Measurements from ENCODE around the gene KARS1. TPM values are rescaled to one million over a fixed set of nuclear protein-coding genes. Genes with fewer than 3 reads are reported as not detected.

Gene KARS1
- polyA plus RNA-seq, 1 donor from 2014 or later: 151 TPM

DNA sequence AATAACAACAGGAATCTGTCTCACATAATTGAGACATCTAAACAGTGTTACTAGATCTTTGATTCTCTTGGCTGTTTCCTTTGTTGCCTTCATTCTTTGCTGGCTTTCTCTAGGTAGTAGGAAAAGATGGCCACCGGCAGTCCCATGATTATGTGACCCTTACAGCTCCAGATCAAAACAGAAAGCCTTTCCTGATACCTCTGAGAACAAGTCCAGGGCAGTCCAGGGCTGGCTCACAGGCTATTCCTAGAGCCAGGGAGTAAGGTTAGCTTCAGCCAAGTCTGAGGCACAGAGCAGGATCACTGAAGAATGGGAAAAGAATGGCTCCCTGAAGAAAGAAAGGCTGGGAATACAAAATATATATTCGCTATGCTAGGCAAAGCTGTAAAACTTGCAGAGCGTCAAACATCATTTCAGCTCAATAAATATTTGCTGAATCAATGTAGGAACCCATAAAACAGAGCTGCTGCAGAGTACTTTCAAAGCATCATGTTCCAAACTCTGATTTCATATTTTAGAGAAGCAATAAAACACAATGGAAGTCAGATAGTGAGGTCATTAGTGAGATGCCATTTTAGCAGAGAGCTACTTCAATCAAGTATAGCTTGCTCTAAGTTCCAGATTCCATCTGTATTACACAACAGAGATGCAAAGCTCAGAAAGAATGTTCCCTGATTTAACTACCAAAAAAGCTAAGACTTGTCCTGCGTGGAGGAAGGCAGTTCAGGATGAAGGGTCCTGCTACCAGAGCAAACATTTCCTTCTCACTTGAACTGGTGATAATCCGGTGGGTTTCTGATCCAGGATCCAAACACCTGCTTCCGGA lies 47.8 kb downstream of the KARS1 start:
- Histone ChIP-seq H3K36me3 (ENCODE audit: insufficient read depth, low read length) (peaks cover 17% of the 10 kb centered on the region), H3K9me2 (ENCODE audit: insufficient read depth, low read length) (no peaks in the 10 kb centered on the region)

DNA sequence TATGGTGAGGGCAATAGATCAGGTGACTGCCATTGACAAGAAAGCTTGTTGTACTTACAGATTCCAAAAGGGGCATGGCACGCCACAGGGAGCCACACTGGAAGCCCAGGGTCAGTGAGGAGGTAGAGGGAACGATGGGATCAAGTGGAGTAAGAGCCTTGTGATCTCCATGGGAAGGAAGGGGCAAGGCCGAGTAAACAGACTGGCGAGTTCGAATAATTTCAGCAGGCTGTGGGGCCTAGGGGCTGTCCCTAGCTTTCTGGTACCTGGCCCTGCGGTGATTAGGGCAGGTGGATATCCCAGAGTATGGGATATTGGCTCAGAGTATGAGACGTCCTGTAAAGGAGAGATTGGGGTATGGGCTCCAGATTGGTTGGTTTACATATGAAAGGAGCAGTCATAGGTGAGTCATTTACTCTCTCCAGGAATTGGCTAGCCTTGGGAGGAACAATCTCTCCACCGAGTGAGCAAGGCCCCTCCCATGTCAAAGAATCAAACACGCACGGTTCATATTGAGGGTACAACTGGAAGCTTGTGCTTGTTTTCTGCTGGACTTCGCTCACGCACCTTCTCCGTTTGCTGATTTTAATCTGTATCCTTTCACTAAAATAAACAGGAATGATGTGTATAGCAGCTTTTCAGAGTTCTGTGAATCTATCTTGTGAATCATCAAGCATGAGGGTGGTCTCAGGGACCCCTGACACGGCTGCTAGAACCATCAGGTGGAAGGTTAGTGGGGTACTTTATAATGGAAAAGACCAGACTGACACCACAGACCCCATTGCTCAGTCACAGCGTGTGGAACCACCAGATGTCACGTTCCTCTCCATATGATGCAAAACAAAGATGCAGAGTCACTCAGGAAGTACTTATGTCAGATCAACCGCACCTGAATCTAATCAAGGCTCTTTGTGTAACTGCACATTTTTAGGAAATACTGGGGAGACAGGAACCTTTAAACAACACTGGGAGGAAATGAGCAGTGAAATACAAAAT lies 53.3 kb downstream of the KARS1 start:
- H3K27ac ChIP-seq (ENCODE audit: low read length): no peak overlapping the region
- H3K36me3 ChIP-seq (ENCODE audit: insufficient read depth, low read length): no peaks in the 10 kb centered on the region
- H3K9me2 ChIP-seq (ENCODE audit: insufficient read depth, low read length): no peaks in the 10 kb centered on the region
- no peak overlapping the region for H2AFZ ChIP-seq (ENCODE audit: low read depth, low read length)
- no peaks in the 10 kb centered on the region for H4K20me1 ChIP-seq (ENCODE audit: insufficient read depth)
- no peaks in the 10 kb centered on the region for H3K79me2 ChIP-seq (replicated peaks; ENCODE audit: insufficient read depth, low read length)
- H3K9me3 ChIP-seq (ENCODE audit: low read length): no peaks in the 10 kb centered on the region
- H3F3A ChIP-seq (ENCODE audit: insufficient read depth, low read length, poor library complexity, severe bottlenecking): no peaks in the 10 kb centered on the region
- no peaks in the 10 kb centered on the region for H3K27me3 ChIP-seq (ENCODE audit: insufficient read depth, low read depth, low read length)
- no peak overlapping the region for H3K4me2 ChIP-seq (ENCODE audit: low read length)
- no peak overlapping the region for H3K9ac ChIP-seq (ENCODE audit: low read length)
- TF ChIP-seq EZH2 (IDR thresholded peaks at IDR 0.05; ENCODE audit: borderline replicate concordance, insufficient read depth, low read length, poor library complexity, severe bottlenecking) (no peak), RAD21 (conservative IDR thresholded peaks at IDR 0.05) (no peak), SMC3 (conservative IDR thresholded peaks at IDR 0.05; ENCODE audit: poor library complexity) (no peak), MXI1 (conservative IDR thresholded peaks at IDR 0.05; ENCODE audit: poor library complexity, severe bottlenecking) (no peak), EP300 (conservative IDR thresholded peaks at IDR 0.05; ENCODE audit: poor library complexity, severe bottlenecking) (no peak), POLR2AphosphoS5 (IDR thresholded peaks at IDR 0.05) (no peak), TAF1 (IDR thresholded peaks at IDR 0.05; ENCODE audit: low read depth) (no peak)
- TF ChIP-seq, protein P1, sequence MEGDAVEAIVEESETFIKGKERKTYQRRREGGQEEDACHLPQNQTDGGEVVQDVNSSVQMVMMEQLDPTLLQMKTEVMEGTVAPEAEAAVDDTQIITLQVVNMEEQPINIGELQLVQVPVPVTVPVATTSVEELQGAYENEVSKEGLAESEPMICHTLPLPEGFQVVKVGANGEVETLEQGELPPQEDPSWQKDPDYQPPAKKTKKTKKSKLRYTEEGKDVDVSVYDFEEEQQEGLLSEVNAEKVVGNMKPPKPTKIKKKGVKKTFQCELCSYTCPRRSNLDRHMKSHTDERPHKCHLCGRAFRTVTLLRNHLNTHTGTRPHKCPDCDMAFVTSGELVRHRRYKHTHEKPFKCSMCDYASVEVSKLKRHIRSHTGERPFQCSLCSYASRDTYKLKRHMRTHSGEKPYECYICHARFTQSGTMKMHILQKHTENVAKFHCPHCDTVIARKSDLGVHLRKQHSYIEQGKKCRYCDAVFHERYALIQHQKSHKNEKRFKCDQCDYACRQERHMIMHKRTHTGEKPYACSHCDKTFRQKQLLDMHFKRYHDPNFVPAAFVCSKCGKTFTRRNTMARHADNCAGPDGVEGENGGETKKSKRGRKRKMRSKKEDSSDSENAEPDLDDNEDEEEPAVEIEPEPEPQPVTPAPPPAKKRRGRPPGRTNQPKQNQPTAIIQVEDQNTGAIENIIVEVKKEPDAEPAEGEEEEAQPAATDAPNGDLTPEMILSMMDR (IDR thresholded peaks at IDR 0.05; ENCODE audit: poor library complexity, severe bottlenecking): no peak
- TF ChIP-seq, protein P2, sequence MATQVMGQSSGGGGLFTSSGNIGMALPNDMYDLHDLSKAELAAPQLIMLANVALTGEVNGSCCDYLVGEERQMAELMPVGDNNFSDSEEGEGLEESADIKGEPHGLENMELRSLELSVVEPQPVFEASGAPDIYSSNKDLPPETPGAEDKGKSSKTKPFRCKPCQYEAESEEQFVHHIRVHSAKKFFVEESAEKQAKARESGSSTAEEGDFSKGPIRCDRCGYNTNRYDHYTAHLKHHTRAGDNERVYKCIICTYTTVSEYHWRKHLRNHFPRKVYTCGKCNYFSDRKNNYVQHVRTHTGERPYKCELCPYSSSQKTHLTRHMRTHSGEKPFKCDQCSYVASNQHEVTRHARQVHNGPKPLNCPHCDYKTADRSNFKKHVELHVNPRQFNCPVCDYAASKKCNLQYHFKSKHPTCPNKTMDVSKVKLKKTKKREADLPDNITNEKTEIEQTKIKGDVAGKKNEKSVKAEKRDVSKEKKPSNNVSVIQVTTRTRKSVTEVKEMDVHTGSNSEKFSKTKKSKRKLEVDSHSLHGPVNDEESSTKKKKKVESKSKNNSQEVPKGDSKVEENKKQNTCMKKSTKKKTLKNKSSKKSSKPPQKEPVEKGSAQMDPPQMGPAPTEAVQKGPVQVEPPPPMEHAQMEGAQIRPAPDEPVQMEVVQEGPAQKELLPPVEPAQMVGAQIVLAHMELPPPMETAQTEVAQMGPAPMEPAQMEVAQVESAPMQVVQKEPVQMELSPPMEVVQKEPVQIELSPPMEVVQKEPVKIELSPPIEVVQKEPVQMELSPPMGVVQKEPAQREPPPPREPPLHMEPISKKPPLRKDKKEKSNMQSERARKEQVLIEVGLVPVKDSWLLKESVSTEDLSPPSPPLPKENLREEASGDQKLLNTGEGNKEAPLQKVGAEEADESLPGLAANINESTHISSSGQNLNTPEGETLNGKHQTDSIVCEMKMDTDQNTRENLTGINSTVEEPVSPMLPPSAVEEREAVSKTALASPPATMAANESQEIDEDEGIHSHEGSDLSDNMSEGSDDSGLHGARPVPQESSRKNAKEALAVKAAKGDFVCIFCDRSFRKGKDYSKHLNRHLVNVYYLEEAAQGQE (IDR thresholded peaks at IDR 0.05; ENCODE audit: borderline replicate concordance): no peak
- H3K4me3 ChIP-seq (ENCODE audit: low read length): no peak overlapping the region

More for the DNA sequence above, 47.8 kb downstream of the KARS1 start:
- no peak overlapping the region for H3K4me2 ChIP-seq (ENCODE audit: low read length)
- no peaks in the 10 kb centered on the region for H3K27me3 ChIP-seq (ENCODE audit: insufficient read depth, low read depth, low read length)
- no peaks in the 10 kb centered on the region for H4K20me1 ChIP-seq (ENCODE audit: insufficient read depth)
- TF ChIP-seq RAD21 (conservative IDR thresholded peaks at IDR 0.05): no peak
- TF ChIP-seq, protein P2 (IDR thresholded peaks at IDR 0.05; ENCODE audit: borderline replicate concordance): no peak
- no peak for TF ChIP-seq EP300 (conservative IDR thresholded peaks at IDR 0.05; ENCODE audit: poor library complexity, severe bottlenecking)
- no peak for TF ChIP-seq TAF1 (IDR thresholded peaks at IDR 0.05; ENCODE audit: low read depth)
- peaks cover 3% of the 10 kb centered on the region for H3K9me3 ChIP-seq (ENCODE audit: low read length)
- no peak overlapping the region for H2AFZ ChIP-seq (ENCODE audit: low read depth, low read length)
- H3K27ac ChIP-seq (ENCODE audit: low read length): no peak overlapping the region
- no peaks in the 10 kb centered on the region for H3F3A ChIP-seq (ENCODE audit: insufficient read depth, low read length, poor library complexity, severe bottlenecking)
- H3K79me2 ChIP-seq (replicated peaks; ENCODE audit: insufficient read depth, low read length): no peaks in the 10 kb centered on the region
- no peak overlapping the region for H3K9ac ChIP-seq (ENCODE audit: low read length)
- no peak overlapping the region for H3K4me3 ChIP-seq (ENCODE audit: low read length)
